K562 (cell line): ENCODE measurements around the gene ATP5F1D. TPM values are rescaled to one million over a fixed set of nuclear protein-coding genes. Genes with fewer than 3 reads are reported as not detected.

ENCODE experiments used
- ATAC-seq: fragments of 200-7000 bp; cut with Tn5 transposase; 3 replicates; pipeline ENCODE4 v1.9.1; 2020; ENCODE audit warnings: moderate library complexity
- BruUV-seq: library from RNA; stranded (reverse); fragments of 400-500 nt; replicated peaks from 2 replicates; lab custom pipeline; 2021; lab: Mats Ljungman, UMichigan
- CTCF ChIA-PET: fragments of 300-600 bp; formaldehyde crosslinking; extraction: SDS; loops from one replicate; lab custom pipeline; 2021; ENCODE audit warnings: low intra/inter-chr PET ratio; lab: Yijun Ruan, JAX
- POLR2A ChIA-PET: fragments of 300-600, 350-650 bp; sonication (Branson Sonifier 250); formaldehyde crosslinking; extraction: SDS; loops from one replicate; lab custom pipeline; 2021; ENCODE audit warnings: antibody characterized with exemption, inconsistent platforms; lab: Yijun Ruan, JAX
- DNase-seq, 4 experiments: peaks; one replicate each; pipeline versions ENCODE4 v3.0.0 to v3.0.0-alpha.2; 2011 to 2018; ENCODE audit warnings: low spot score in 3 of 4, mixed read lengths in 3 of 4; ENCODE audit errors: extremely low read depth in 1 of 4
- FAIRE-seq: peaks from 2 replicates; lab custom pipeline; 2011; peaks lifted over from hg19 to GRCh38; lab: Jason Lieb, UNC
- H2AFZ ChIP-seq: 2 replicates; pipeline ENCODE4 v1.6.0; 2011; ENCODE audit warnings: low read depth, low read length, control low read depth, inconsistent platforms
- H3K27ac ChIP-seq: fragments of 200-600 bp; 3 replicates; pipeline ENCODE4 v1.8.0; 2011; ENCODE audit warnings: low read depth, mild to moderate bottlenecking, control low read depth, inconsistent platforms, low read length, moderate library complexity, mixed read lengths; ENCODE audit errors: extremely low read depth
- H3K27me3 ChIP-seq, 2 experiments: fragments of 300-600 bp in 1 of 2; 2 replicates in 1 of 2; 3 replicates in 1 of 2; pipeline versions ENCODE4 v1.6.0 to v1.8.0; 2011; ENCODE audit warnings: inconsistent platforms in 2 of 2, low read length in 2 of 2, mild to moderate bottlenecking in 1 of 2, mixed read lengths in 1 of 2, moderate library complexity in 1 of 2; ENCODE audit not compliant: control insufficient read depth in 2 of 2, insufficient read depth in 2 of 2
- H3K36me3 ChIP-seq: fragments of 300-600 bp; 3 replicates; pipeline ENCODE4 v1.8.0; 2011; ENCODE audit warnings: mild to moderate bottlenecking, low read length, inconsistent platforms; ENCODE audit not compliant: control insufficient read depth, insufficient read depth
- H3K4me1 ChIP-seq, 2 experiments: fragments of 200-600 bp in 1 of 2; replicated peaks in 1 of 2; 2 replicates in 1 of 2; 3 replicates in 1 of 2; pipeline versions ENCODE4 v1.5.1 to v1.8.0; 2011; ENCODE audit warnings: inconsistent platforms in 2 of 2, low read length in 2 of 2, mild to moderate bottlenecking in 1 of 2, mixed read lengths in 1 of 2, moderate library complexity in 1 of 2; ENCODE audit not compliant: control insufficient read depth in 2 of 2, insufficient read depth in 2 of 2
- H3K4me2 ChIP-seq: 2 replicates; pipeline ENCODE4 v1.6.1; 2011; ENCODE audit warnings: low read length, control low read depth, inconsistent platforms, mixed read lengths; ENCODE audit not compliant: insufficient read depth
- H3K4me3 ChIP-seq: fragments of 200-600 bp; sonication (generic), shearing (Covaris generic); 2 replicates; pipeline ENCODE4 v1.5.1; 2016; ENCODE audit warnings: control low read depth, inconsistent platforms
- H3K79me2 ChIP-seq: fragments of 200-600 bp; 3 replicates; pipeline ENCODE4 v1.8.0; 2011; ENCODE audit warnings: low read length, inconsistent platforms; ENCODE audit not compliant: control insufficient read depth, insufficient read depth
- H3K9ac ChIP-seq, 2 experiments: 2 replicates each; pipeline versions ENCODE4 v1.6.0 to v1.6.1; 2011; ENCODE audit warnings: low read depth in 2 of 2, low read length in 2 of 2, control low read depth in 1 of 2, inconsistent platforms in 1 of 2, mild to moderate bottlenecking in 1 of 2, mixed read lengths in 1 of 2; ENCODE audit not compliant: insufficient read depth in 1 of 2
- H3K9me1 ChIP-seq: one replicate; pipeline ENCODE4 v1.6.0; 2011; ENCODE audit warnings: inconsistent platforms, mild to moderate bottlenecking, low read length, moderate library complexity; ENCODE audit not compliant: control insufficient read depth, insufficient read depth
- H3K9me3 ChIP-seq: replicated peaks from 2 replicates; pipeline ENCODE4 v1.5.1; 2011; ENCODE audit warnings: low read depth, low read length, inconsistent platforms; ENCODE audit not compliant: control insufficient read depth, insufficient read depth
- H4K20me1 ChIP-seq: replicated peaks from 2 replicates; pipeline ENCODE4 v1.6.1; 2011; ENCODE audit warnings: low read length, inconsistent platforms, mixed read lengths; ENCODE audit not compliant: control insufficient read depth, insufficient read depth
- BCOR ChIP-seq: fragments of 450-650 bp; IDR thresholded peaks from 2 replicates; pipeline ENCODE4 v1.6.1; 2016
- NFIC ChIP-seq: fragments of 450-650 bp; IDR thresholded peaks from 2 replicates; pipeline ENCODE4 v1.6.1; 2017; ENCODE audit warnings: mild to moderate bottlenecking, inconsistent platforms
- ZFP36 ChIP-seq: fragments of 150-350 bp; IDR thresholded peaks from 2 replicates; pipeline ENCODE4 v1.6.1; 2018; ENCODE audit warnings: low read length, low read depth; ENCODE audit not compliant: partially characterized antibody
- ZNF444 ChIP-seq: fragments of 250-450 bp; sonication (Bioruptor Pico); IDR thresholded peaks from 2 replicates; pipeline ENCODE4 v1.4.0; 2020; ENCODE audit warnings: mild to moderate bottlenecking, moderate library complexity
- WGBS: fragments of 100-300 bp; shearing (Covaris generic); methylation state at CpG from one replicate; pipeline ENCODE4 v1.1.6; 2016; ENCODE audit warnings: low coverage, mixed read lengths; ENCODE audit not compliant: insufficient coverage; ENCODE audit errors: missing lambda C conversion rate; 5-methylcytosine and 5-hydroxymethylcytosine counted together
- in situ Hi-C: fragments of 300-500 bp; cut with MboI; formaldehyde crosslinking; loops from 4 replicates; pipeline ENCODE4 v1.15.0; 2018; ENCODE audit warnings: inconsistent platforms, mixed read lengths
- intact Hi-C: fragments of 100-400 bp; cut with micrococcal nuclease; formaldehyde crosslinking; loops from 2 replicates; pipeline ENCODE4 v1.14.2; 2022
- polyA plus RNA-seq, 8 experiments: library from polyadenylated mRNA; depleted of rRNA in 4 of 8; stranded (reverse) in 5 of 8; unstranded in 3 of 8; fragments of >200 nt; fragmentation: Nextera tagmentation in 2 of 8; fragmentation: Illumina TruSeq in 1 of 8; extraction: Ambion mirVana in 2 of 8; extraction: Trizol in 1 of 8; gene quantifications; 2 replicates each; pipeline versions ENCODE4 v1.2.1 to v1.2.3, GENCODE V29; 2011 to 2014; ENCODE audit warnings: inconsistent platforms in 1 of 8, missing spikeins in 1 of 8
- total RNA-seq, 7 experiments: library from RNA; depleted of rRNA in 6 of 7; stranded (reverse); fragments of >200 nt in 6 of 7; fragmentation: Illumina TruSeq in 2 of 7; extraction: Trizol in 2 of 7; gene quantifications; 2 replicates each; pipeline versions ENCODE4 v1.2.1 to v1.2.3, GENCODE V29; 2011 to 2021; ENCODE audit warnings: low replicate concordance in 1 of 7
- TF ChIP-seq, protein P1 (sequence below): sonication (generic); formaldehyde crosslinking; IDR thresholded peaks from 2 replicates; pipeline ENCODE4 v1.8.1; 2023; ENCODE audit warnings: mild to moderate bottlenecking, missing genetic modification reagents

Gene ATP5F1D
- total and polyA plus RNA-seq, 9 of the 15 experiments (the other 6 are each of a cell fraction or from before 2014, with no cell fraction given), result 3.9 to 409 (median 36.8) TPM

DNA sequence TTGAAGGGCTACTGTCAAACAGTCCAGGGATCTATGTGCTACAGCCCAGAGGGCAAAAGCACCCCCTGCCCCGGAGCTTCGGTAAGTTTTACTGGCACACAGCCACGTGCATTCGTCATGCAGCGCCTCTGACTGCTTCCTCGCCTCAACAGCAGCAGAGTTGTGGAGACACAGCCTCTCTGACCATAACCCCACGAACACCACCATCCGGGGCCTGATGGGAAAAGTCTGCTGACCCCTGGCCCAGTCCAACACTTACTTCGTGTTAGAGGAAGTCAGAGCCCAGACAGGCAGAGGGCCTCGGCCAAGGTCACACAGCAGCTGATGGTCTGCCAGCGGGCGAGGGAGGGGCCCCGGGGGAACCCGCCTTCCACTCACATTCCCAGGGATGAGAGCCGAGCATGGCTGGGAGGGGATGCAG is 8.9 kb upstream of the ATP5F1D start:
- H3K4me2 ChIP-seq, result no peak overlapping the region
- no peak overlapping the region for H2AFZ ChIP-seq
- no peaks in the 10 kb centered on the region; the same call in 1 of the 2 replicates for H3K9me3 ChIP-seq
- ATAC-seq (no peak), FAIRE-seq (no peak)
- intact Hi-C loops, result no loop called here
- H3K4me1 ChIP-seq, result peaks cover 3 to 77% of the 10 kb centered on the region in 2 experiments; a peak in 4 of 5 replicates
- no peaks in the 10 kb centered on the region for H3K27me3 ChIP-seq
- no peaks in the 10 kb centered on the region for H3K9me1 ChIP-seq
- WGBS, result 52% methylated on average over 15 of the region's 15 CpGs
- POLR2A ChIA-PET, result interaction anchor here (0.7 to 1.5 kb wide), 2 partner anchors 15 to 36 kb away, joined by 3 to 7 read pairs; partner anchors contain the start of gene CIRBP
- BruUV-seq, result no TSS peak
- H3K4me3 ChIP-seq, result no peak overlapping the region
- peaks cover 7% of the 10 kb centered on the region; the same call in 1 of the 3 replicates for H3K79me2 ChIP-seq
- H4K20me1 ChIP-seq, result no peaks in the 10 kb centered on the region
- peak overlapping the region; percentile 2; the same call in 1 of the 3 replicates for H3K27ac ChIP-seq
- in situ Hi-C loops, result loop anchor here (25.0 kb wide), 1 partner anchor 470 kb away; the partner anchor contains the start of gene MISP
- TF ChIP-seq, protein P1, sequence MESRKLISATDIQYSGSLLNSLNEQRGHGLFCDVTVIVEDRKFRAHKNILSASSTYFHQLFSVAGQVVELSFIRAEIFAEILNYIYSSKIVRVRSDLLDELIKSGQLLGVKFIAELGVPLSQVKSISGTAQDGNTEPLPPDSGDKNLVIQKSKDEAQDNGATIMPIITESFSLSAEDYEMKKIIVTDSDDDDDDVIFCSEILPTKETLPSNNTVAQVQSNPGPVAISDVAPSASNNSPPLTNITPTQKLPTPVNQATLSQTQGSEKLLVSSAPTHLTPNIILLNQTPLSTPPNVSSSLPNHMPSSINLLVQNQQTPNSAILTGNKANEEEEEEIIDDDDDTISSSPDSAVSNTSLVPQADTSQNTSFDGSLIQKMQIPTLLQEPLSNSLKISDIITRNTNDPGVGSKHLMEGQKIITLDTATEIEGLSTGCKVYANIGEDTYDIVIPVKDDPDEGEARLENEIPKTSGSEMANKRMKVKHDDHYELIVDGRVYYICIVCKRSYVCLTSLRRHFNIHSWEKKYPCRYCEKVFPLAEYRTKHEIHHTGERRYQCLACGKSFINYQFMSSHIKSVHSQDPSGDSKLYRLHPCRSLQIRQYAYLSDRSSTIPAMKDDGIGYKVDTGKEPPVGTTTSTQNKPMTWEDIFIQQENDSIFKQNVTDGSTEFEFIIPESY (CRISPR knock-in tag), result 0 out of 2 replicates have a peak, but pooled peaks have one; percentile 23
- peak; percentile 25; the same call in 1 of the 2 replicates for TF ChIP-seq BCOR
- TF ChIP-seq ZFP36, result peak; percentile 29
- TF ChIP-seq ZNF444 (CRISPR knock-in tag), result no peak
- TF ChIP-seq NFIC, result peak; percentile 76
- TF ChIP-seq, all 486 proteins: peak for 4
- CTCF ChIA-PET, result no interaction called here
- Histone ChIP-seq H3K9ac (peak overlapping the region in 1 of 2 experiments; percentile 86; a peak in 2 of 4 replicates), H3K36me3 (peaks cover 46% of the 10 kb centered on the region; the same call in 1 of the 3 replicates)
- DNase-seq, result no peak
